K562 (cell line): ENCODE results near the gene ARAF. TPM values are rescaled to one million over a fixed set of nuclear protein-coding genes. Genes with fewer than 3 reads are reported as not detected.

ENCODE experiments used
- ATAC-seq: fragments of 200-7000 bp; cut with Tn5 transposase; 3 replicates; pipeline ENCODE4 v1.9.1; 2020; ENCODE audit warnings: moderate library complexity
- BruUV-seq: library from RNA; stranded (reverse); fragments of 400-500 nt; replicated peaks from 2 replicates; lab custom pipeline; 2021; lab: Mats Ljungman, UMichigan
- CTCF ChIA-PET: fragments of 300-600 bp; formaldehyde crosslinking; extraction: SDS; loops from one replicate; lab custom pipeline; 2021; ENCODE audit warnings: low intra/inter-chr PET ratio; lab: Yijun Ruan, JAX
- POLR2A ChIA-PET: fragments of 300-600, 350-650 bp; sonication (Branson Sonifier 250); formaldehyde crosslinking; extraction: SDS; loops from one replicate; lab custom pipeline; 2021; ENCODE audit warnings: antibody characterized with exemption, inconsistent platforms; lab: Yijun Ruan, JAX
- DNase-seq, 4 experiments: peaks; one replicate each; pipeline versions ENCODE4 v3.0.0 to v3.0.0-alpha.2; 2011 to 2018; ENCODE audit warnings: low spot score in 3 of 4, mixed read lengths in 3 of 4; ENCODE audit errors: extremely low read depth in 1 of 4
- FAIRE-seq: peaks from 2 replicates; lab custom pipeline; 2011; peaks lifted over from hg19 to GRCh38; lab: Jason Lieb, UNC
- H2AFZ ChIP-seq: 2 replicates; pipeline ENCODE4 v1.6.0; 2011; ENCODE audit warnings: low read depth, low read length, control low read depth, inconsistent platforms
- H3K27ac ChIP-seq: fragments of 200-600 bp; 3 replicates; pipeline ENCODE4 v1.8.0; 2011; ENCODE audit warnings: low read depth, mild to moderate bottlenecking, control low read depth, inconsistent platforms, low read length, moderate library complexity, mixed read lengths; ENCODE audit errors: extremely low read depth
- H3K27me3 ChIP-seq, 2 experiments: fragments of 300-600 bp in 1 of 2; 2 replicates in 1 of 2; 3 replicates in 1 of 2; pipeline versions ENCODE4 v1.6.0 to v1.8.0; 2011; ENCODE audit warnings: inconsistent platforms in 2 of 2, low read length in 2 of 2, mild to moderate bottlenecking in 1 of 2, mixed read lengths in 1 of 2, moderate library complexity in 1 of 2; ENCODE audit not compliant: control insufficient read depth in 2 of 2, insufficient read depth in 2 of 2
- H3K36me3 ChIP-seq: fragments of 300-600 bp; 3 replicates; pipeline ENCODE4 v1.8.0; 2011; ENCODE audit warnings: mild to moderate bottlenecking, low read length, inconsistent platforms; ENCODE audit not compliant: control insufficient read depth, insufficient read depth
- H3K4me1 ChIP-seq, 2 experiments: fragments of 200-600 bp in 1 of 2; replicated peaks in 1 of 2; 2 replicates in 1 of 2; 3 replicates in 1 of 2; pipeline versions ENCODE4 v1.5.1 to v1.8.0; 2011; ENCODE audit warnings: inconsistent platforms in 2 of 2, low read length in 2 of 2, mild to moderate bottlenecking in 1 of 2, mixed read lengths in 1 of 2, moderate library complexity in 1 of 2; ENCODE audit not compliant: control insufficient read depth in 2 of 2, insufficient read depth in 2 of 2
- H3K4me2 ChIP-seq: 2 replicates; pipeline ENCODE4 v1.6.1; 2011; ENCODE audit warnings: low read length, control low read depth, inconsistent platforms, mixed read lengths; ENCODE audit not compliant: insufficient read depth
- H3K4me3 ChIP-seq: fragments of 200-600 bp; sonication (generic), shearing (Covaris generic); 2 replicates; pipeline ENCODE4 v1.5.1; 2016; ENCODE audit warnings: control low read depth, inconsistent platforms
- H3K79me2 ChIP-seq: fragments of 200-600 bp; 3 replicates; pipeline ENCODE4 v1.8.0; 2011; ENCODE audit warnings: low read length, inconsistent platforms; ENCODE audit not compliant: control insufficient read depth, insufficient read depth
- H3K9ac ChIP-seq, 2 experiments: 2 replicates each; pipeline versions ENCODE4 v1.6.0 to v1.6.1; 2011; ENCODE audit warnings: low read depth in 2 of 2, low read length in 2 of 2, control low read depth in 1 of 2, inconsistent platforms in 1 of 2, mild to moderate bottlenecking in 1 of 2, mixed read lengths in 1 of 2; ENCODE audit not compliant: insufficient read depth in 1 of 2
- H3K9me1 ChIP-seq: one replicate; pipeline ENCODE4 v1.6.0; 2011; ENCODE audit warnings: inconsistent platforms, mild to moderate bottlenecking, low read length, moderate library complexity; ENCODE audit not compliant: control insufficient read depth, insufficient read depth
- H3K9me3 ChIP-seq: replicated peaks from 2 replicates; pipeline ENCODE4 v1.5.1; 2011; ENCODE audit warnings: low read depth, low read length, inconsistent platforms; ENCODE audit not compliant: control insufficient read depth, insufficient read depth
- H4K20me1 ChIP-seq: replicated peaks from 2 replicates; pipeline ENCODE4 v1.6.1; 2011; ENCODE audit warnings: low read length, inconsistent platforms, mixed read lengths; ENCODE audit not compliant: control insufficient read depth, insufficient read depth
- CSDE1 ChIP-seq, 2 experiments: fragments of 450-650 bp; IDR thresholded peaks; 2 replicates each; pipeline ENCODE4 v1.6.1; 2016; ENCODE audit warnings: mild to moderate bottlenecking in 1 of 2
- ESRRB ChIP-seq: fragments of 250-450 bp; sonication (Bioruptor Pico); IDR thresholded peaks from 2 replicates; pipeline ENCODE4 v1.5.0; 2020; ENCODE audit warnings: mild to moderate bottlenecking, moderate library complexity, borderline replicate concordance
- ETV1 ChIP-seq: fragments of 450-650 bp; conservative IDR thresholded peaks from 2 replicates; pipeline ENCODE4 v1.6.1; 2016; ENCODE audit warnings: missing genetic modification characterization, control low read depth, low read depth, missing compliant biosample characterization
- GTF2A2 ChIP-seq: IDR thresholded peaks from 2 replicates; pipeline ENCODE4 v1.6.1; 2016; ENCODE audit warnings: mild to moderate bottlenecking, missing genetic modification characterization, missing compliant biosample characterization
- HMG20B ChIP-seq: fragments of 250-450 bp; sonication (Bioruptor Pico); IDR thresholded peaks from 2 replicates; pipeline ENCODE4 v1.5.0; 2021; ENCODE audit warnings: mild to moderate bottlenecking
- RB1 ChIP-seq: fragments of 450-650 bp; IDR thresholded peaks from 2 replicates; pipeline ENCODE4 v1.6.1; 2017; ENCODE audit warnings: low read depth, mild to moderate bottlenecking
- SP1 ChIP-seq: sonication (generic); formaldehyde crosslinking; IDR thresholded peaks from 2 replicates; pipeline ENCODE4 v1.8.1; 2022; ENCODE audit warnings: mild to moderate bottlenecking, missing genetic modification reagents
- SP2 ChIP-seq: IDR thresholded peaks from 2 replicates; pipeline ENCODE4 v1.6.1; 2011; ENCODE audit warnings: mild to moderate bottlenecking, low read depth, low read length, moderate library complexity; ENCODE audit not compliant: poor library complexity, severe bottlenecking; ENCODE audit errors: extremely low read depth
- TFAM ChIP-seq: fragments of 250-450 bp; sonication (Bioruptor Pico); conservative IDR thresholded peaks from 2 replicates; pipeline ENCODE4 v1.5.0; 2021; ENCODE audit warnings: mild to moderate bottlenecking, moderate library complexity
- ZBTB7A ChIP-seq: IDR thresholded peaks from 2 replicates; pipeline ENCODE4 v1.6.1; 2011; ENCODE audit warnings: low read depth, mild to moderate bottlenecking, low read length, moderate library complexity, borderline replicate concordance; ENCODE audit not compliant: control insufficient read depth
- in situ Hi-C: fragments of 300-500 bp; cut with MboI; formaldehyde crosslinking; loops from 4 replicates; pipeline ENCODE4 v1.15.0; 2018; ENCODE audit warnings: inconsistent platforms, mixed read lengths
- intact Hi-C: fragments of 100-400 bp; cut with micrococcal nuclease; formaldehyde crosslinking; loops from 2 replicates; pipeline ENCODE4 v1.14.2; 2022
- polyA plus RNA-seq, 8 experiments: library from polyadenylated mRNA; depleted of rRNA in 4 of 8; stranded (reverse) in 5 of 8; unstranded in 3 of 8; fragments of >200 nt; fragmentation: Nextera tagmentation in 2 of 8; fragmentation: Illumina TruSeq in 1 of 8; extraction: Ambion mirVana in 2 of 8; extraction: Trizol in 1 of 8; gene quantifications; 2 replicates each; pipeline versions ENCODE4 v1.2.1 to v1.2.3, GENCODE V29; 2011 to 2014; ENCODE audit warnings: inconsistent platforms in 1 of 8, missing spikeins in 1 of 8
- total RNA-seq, 7 experiments: library from RNA; depleted of rRNA in 6 of 7; stranded (reverse); fragments of >200 nt in 6 of 7; fragmentation: Illumina TruSeq in 2 of 7; extraction: Trizol in 2 of 7; gene quantifications; 2 replicates each; pipeline versions ENCODE4 v1.2.1 to v1.2.3, GENCODE V29; 2011 to 2021; ENCODE audit warnings: low replicate concordance in 1 of 7
- TF ChIP-seq, protein P1 (sequence below): fragments of 450-650 bp; formaldehyde crosslinking; IDR thresholded peaks from 2 replicates; pipeline ENCODE4 v1.4.0; 2020; ENCODE audit warnings: mild to moderate bottlenecking, moderate library complexity
- TF ChIP-seq, protein P2 (sequence below): fragments of 200-800 bp; sonication (Bioruptor generic); IDR thresholded peaks from 2 replicates; pipeline ENCODE4 v1.6.1; 2017; ENCODE audit warnings: missing genetic modification characterization, missing compliant biosample characterization

The ARAF gene
- total and polyA plus RNA-seq, 9 of the 15 experiments (the other 6 are each of a cell fraction or from before 2014, with no cell fraction given), result 5.5 to 70.0 (median 29.4) TPM

DNA sequence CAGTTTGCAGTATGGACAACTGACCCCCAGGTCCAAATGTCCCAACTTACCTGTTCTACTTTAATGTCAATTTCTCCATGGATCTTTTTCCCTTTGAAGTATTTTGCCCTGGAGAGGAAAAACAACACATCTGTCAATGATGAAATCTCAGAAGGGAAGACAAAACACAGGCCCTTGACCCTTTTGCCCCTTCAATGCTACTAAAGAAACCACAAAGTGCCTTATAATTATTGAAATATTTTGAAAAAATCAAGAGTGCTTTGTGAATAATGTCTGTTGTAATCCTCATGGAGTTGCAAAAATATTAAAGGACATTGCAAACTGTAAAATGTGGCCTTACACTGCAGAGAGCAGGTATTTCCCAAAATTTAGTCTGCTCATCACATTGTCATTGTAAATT, 46.1 kb downstream of the ARAF start:
- H3K9me3 ChIP-seq, result 0 out of 2 replicates have a peak, but pooled peaks cover 2% of the 10 kb centered on the region
- no peak overlapping the region for H3K9ac ChIP-seq
- H4K20me1 ChIP-seq, result no peaks in the 10 kb centered on the region
- no peaks in the 10 kb centered on the region for H3K9me1 ChIP-seq
- in situ Hi-C loops, result no loop called here
- no peak overlapping the region for H3K4me2 ChIP-seq
- H3K4me1 ChIP-seq, result peaks cover 7% of the 10 kb centered on the region in 2 experiments; a peak in 4 of 5 replicates
- H3K79me2 ChIP-seq, result no peaks in the 10 kb centered on the region
- no peak overlapping the region for H2AFZ ChIP-seq
- ATAC-seq (no peak), FAIRE-seq (no peak), DNase-seq (no peak)
- no peaks in the 10 kb centered on the region for H3K36me3 ChIP-seq
- no peak overlapping the region for H3K27ac ChIP-seq
- H3K27me3 ChIP-seq, result no peaks in the 10 kb centered on the region
- no peak overlapping the region for H3K4me3 ChIP-seq
- TF ChIP-seq, protein P1, sequence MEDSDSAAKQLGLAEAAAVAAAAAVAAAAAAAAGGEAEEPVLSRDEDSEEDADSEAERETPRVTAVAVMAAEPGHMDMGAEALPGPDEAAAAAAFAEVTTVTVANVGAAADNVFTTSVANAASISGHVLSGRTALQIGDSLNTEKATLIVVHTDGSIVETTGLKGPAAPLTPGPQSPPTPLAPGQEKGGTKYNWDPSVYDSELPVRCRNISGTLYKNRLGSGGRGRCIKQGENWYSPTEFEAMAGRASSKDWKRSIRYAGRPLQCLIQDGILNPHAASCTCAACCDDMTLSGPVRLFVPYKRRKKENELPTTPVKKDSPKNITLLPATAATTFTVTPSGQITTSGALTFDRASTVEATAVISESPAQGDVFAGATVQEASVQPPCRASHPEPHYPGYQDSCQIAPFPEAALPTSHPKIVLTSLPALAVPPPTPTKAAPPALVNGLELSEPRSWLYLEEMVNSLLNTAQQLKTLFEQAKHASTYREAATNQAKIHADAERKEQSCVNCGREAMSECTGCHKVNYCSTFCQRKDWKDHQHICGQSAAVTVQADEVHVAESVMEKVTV, result no peak
- TF ChIP-seq CSDE1 (IDR thresholded peaks at IDR 0.05), result no peak
- TF ChIP-seq ESRRB, result no peak
- TF ChIP-seq ETV1 (tag), result no peak
- TF ChIP-seq SP2, result no peak
- no peak for TF ChIP-seq RB1
- no peak for TF ChIP-seq GTF2A2
- TF ChIP-seq ZBTB7A, result no peak
- TF ChIP-seq HMG20B (CRISPR knock-in tag), result no peak
- TF ChIP-seq, protein P2, sequence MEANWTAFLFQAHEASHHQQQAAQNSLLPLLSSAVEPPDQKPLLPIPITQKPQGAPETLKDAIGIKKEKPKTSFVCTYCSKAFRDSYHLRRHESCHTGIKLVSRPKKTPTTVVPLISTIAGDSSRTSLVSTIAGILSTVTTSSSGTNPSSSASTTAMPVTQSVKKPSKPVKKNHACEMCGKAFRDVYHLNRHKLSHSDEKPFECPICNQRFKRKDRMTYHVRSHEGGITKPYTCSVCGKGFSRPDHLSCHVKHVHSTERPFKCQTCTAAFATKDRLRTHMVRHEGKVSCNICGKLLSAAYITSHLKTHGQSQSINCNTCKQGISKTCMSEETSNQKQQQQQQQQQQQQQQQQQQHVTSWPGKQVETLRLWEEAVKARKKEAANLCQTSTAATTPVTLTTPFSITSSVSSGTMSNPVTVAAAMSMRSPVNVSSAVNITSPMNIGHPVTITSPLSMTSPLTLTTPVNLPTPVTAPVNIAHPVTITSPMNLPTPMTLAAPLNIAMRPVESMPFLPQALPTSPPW, result no peak
- TF ChIP-seq TFAM, result no peak
- TF ChIP-seq SP1 (CRISPR knock-in tag), result no peak
- ChIA-PET POLR2A (no interaction called here), CTCF (no interaction called here)
- BruUV-seq, result no TSS peak
- intact Hi-C loops, result no loop called here
